ENCODE data around the gene CERS1.

GRCh38 chr19:18901491-18901890, 5.5 kb upstream of the CERS1 start:
- TF ChIP-seq RAD21 (IDR thresholded peaks at IDR 0.05; ENCODE audit: insufficient read depth, low read depth, low read length): no peak
- no peak for TF ChIP-seq NRF1 (conservative IDR thresholded peaks at IDR 0.05; ENCODE audit: low read depth, low read length)
- no peak for TF ChIP-seq EZH2 (IDR thresholded peaks at IDR 0.05; ENCODE audit: borderline replicate concordance, control insufficient read depth, low read depth, low read length)
- TF ChIP-seq CTCF (IDR thresholded peaks at IDR 0.05 in 2 of 3, conservative IDR thresholded peaks at IDR 0.05 in 1 of 3; ENCODE audit: control insufficient read depth in 2 of 3, extremely low read depth in 1 of 3, insufficient read depth in 1 of 3, low read depth in 3 of 3, low read length in 3 of 3): no peak
- no peak for TF ChIP-seq CHD4 (IDR thresholded peaks at IDR 0.05)
